Measurements from ENCODE around the gene POLR3E. TPM values are rescaled to one million over a fixed set of nuclear protein-coding genes. Genes with fewer than 3 reads are reported as not detected.
"Not testable (repeated sequence)": the region's sequence is repeated elsewhere in the genome, so short reads cannot be mapped to it uniquely, and the experiment has no call there.

Gene POLR3E
- total RNA-seq, 1 donor from 2014 or later, result 23.6 TPM

DNA sequence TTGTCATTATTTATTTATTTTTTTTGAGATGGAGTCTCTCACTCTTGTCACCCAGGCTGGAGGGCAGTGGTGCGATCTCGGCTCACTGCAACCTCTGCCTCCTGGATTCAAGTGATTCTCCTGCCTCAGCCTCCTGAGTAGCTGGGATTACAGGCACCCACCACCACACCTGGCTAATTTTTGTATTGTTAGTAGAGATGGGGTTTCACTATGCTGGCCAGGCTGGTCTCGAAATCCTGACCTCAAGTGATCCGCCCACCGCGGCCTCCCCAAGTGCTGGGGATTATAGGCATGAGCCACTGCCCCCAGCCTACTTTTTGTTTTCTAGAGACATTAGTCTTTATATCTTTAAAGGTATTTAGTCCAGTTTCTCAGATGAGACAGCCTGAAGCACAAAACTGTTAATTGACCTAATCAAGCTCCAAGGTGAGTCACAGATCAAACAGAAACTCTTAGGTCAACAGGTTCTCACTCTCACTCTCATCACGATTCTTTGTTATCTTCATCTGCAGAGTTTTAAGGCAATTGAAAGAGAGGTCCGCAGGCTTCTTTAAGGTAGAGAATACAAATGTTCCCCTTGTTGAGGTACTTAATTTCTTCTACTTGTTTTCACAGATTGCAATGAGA lies 71.1 kb downstream of the POLR3E start:
- DNase-seq, result not testable (repeated sequence)

DNA sequence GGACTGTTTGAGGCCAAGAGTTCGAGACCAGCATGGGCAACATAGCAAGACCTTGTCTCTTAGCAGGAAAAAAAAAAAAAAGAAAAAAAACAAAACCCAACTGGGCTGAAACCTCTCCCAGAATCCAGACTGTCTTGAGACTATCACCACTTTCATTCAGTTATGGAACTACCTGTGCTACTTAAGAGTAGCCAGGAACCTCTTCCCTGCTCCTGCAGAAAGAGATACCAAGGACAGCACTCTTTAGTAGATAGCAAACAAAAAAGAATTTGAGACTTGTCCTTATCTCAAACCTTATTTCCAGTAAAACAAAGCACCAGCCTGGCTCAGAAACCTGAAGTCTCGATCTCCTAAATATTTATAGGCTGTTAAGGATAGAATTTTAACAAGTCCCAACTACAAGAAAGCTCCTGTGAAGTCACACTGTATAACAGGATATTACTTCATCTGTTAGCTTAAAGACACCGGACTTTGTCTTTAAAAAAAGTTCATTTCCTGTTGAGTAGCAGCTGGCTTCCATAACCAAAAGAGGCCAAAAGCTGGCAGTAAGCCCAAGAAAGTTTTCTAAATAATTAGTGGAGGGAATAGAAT lies 72.1 kb downstream of the POLR3E start:
- peak; percentile 40 for DNase-seq

DNA sequence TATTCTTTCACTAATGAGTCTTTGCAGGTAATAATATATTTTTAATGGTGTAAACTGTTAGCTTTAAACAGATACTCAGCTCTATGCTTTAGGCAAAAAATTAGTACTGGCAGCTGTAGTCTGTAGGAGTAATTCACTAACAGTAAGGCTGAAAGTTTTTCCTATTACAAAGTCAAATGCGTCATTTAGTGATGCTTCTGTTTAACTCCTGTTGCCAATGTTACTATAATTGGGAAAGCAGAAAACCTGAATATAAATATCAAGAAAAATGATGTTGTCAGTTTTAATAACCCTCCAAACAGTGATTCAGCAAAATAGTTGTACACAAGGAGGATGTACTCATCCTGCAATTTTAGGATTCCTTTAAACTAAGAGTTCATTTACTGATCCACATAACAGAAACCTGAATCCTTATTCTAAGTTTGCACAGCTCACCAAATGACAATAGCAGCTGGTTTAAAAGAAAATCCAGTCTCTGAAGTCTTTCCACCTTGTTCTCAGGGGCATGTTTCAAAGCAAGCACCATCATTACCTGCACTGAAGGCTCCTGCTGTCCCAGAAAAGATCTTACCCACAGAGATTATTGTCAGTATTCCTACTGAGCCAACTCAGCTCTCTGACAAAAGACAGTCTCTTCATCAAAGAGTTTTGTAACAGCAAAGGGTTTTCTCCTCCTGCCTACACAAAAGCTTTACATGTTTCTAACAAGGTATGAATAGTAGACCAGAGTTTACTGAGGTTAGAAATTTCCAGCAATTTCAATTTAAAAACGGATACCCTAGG lies 73.0 kb downstream of the POLR3E start:
- no peak for DNase-seq

DNA sequence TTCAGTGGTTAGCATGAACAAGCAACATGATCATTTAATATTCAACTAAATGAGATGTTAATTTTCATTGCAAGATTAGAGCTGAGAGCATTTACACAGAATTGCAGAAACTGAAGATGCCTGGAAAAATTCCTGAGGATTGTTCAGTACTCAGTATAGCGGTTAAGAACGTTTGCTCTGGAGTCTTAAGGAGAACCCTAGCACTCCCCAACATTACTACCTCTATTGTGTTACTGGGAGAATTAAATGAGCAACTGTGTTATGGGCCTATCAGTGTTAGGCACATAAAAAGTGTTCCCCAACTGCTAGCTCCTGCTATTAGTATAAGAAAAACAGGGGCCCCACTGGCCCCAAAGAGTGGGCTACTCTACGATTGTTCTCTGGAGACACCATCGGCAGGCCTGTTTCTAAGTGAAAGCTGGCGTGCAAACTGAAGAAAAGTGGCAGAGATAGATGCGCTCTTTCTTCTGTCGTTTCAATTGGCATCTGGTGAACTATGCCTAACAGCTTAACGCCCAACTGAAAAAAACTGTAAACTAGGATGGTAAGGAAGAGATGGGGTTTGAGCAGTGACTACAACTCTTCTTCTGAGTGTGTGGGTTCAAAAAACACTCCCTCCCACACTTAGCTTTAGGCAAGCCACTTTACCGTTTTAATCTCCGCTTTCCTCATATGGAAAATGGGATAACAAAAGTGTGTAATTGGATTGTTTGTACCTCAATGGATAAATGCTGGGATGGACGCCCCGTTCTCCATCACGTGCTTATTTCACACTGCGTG lies 75.9 kb downstream of the POLR3E start:
- no peak for DNase-seq

DNA sequence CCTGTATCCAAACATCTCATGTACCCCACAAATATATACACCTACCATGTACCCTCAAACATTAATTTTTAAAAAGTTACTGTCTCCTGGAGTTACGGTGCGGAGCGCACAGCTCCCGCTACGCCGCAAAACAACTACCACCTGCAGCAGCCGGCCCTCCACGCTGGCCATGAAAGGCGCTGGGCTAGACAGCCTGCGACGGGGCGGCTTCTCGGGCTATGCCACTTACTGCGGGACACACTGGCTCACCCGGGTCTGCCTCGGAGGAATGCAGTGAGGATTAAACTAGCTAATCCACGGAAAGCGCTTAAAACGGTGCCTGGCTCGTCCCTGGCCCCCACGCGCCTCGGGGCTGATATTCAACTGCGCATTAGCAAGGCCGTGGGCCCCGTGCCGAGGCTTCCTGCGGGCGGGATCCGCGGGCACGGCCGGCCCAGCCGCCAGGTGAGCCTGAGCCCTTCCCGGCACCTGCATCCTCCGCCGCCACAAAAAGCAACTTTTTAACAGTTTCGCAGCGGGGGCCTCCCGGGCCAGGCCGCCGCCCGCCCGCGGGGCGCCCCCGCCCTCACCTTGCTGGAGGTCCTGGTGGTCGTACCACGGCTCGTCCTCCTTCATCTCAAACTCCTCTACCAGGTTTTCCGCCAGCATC lies 76.6 kb downstream of the POLR3E start:
- DNase-seq, result no peak

DNA sequence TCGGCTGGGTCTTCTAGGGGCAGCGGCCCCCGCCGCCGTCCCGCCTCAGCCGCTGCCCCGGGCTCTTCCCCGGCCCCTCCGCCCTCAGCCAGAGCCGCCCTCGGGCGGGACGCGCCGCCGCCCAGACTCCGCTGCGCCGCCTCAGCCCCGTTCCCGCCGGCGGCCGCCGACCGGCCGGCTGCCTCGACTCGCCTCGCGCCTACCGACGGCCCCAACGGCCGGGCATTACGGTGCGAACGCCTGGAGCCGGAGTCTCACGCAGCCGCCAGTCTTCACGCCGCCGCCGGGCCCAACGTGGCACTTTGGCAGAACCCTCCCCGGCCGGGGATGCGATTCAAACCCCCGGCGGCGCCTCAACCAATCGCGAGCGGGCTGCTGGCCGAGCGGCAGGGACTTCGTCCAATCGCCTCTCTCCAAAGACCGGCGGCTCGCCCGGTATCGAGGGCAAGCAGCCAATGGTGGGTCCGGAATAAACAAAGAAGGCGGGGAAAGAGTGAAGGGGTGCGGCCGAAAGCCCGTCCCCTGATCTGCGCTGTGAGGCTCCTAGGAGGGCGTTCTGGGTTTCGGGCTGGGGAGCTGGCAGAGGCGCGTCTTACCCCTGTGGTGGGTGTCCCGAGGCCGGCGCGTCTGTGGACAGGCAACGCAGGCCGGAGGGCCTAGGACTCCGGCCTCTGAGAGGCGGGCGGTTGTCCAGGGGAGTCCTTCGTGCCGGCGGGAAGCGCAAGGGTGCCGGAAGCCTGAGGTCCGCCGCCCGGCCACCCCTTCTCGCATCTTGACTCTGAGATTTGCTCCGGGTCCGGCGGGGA lies 77.3 kb downstream of the POLR3E start, which contains the start of gene CDR2:
Gene CDR2 (minus strand): TSS at position 309 of the 806 bp plus-strand sequence. CDS start 310 bp downstream, outside the sequence.
- peak; percentile 95 for DNase-seq

DNA sequence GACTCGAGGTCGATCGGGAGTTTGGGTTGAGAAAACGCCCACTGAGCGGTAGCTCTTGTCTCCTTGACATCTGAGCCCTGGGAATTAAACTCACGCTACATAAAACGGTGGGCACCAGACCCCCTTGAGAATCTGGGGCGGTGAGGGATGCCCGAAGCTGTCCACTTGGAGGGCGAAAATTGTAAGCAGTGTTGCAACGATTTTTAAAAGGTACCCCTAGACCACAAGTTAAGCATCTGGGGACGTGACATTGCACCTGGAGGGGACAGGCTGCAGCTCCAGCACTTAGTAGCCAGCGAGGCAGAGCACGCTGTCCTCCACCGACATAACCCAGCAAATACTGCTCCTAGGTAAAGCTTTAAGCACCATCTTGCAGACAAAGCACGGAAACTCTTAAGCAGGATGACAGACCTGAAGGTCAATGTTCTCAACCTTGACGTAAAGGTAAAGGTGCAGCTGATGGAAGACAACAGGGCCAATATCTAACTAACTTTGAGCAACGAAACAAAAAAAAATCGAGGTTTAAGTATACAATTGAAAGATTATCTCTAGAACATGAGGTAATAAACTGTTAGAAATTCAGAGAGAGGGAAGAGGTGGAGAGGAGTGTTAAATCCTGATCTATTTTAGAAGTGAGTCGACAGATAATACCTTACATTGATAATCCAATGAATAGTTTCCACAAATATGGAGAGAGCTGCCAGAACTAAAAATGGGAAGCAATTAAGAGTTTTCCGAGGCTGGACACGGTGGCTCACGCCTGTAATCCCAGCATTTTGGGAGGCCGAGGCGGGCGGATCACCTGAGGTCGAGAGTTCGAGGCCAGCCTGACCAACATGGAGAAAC lies 78.1 kb downstream of the POLR3E start:
- DNase-seq, result no peak

DNA sequence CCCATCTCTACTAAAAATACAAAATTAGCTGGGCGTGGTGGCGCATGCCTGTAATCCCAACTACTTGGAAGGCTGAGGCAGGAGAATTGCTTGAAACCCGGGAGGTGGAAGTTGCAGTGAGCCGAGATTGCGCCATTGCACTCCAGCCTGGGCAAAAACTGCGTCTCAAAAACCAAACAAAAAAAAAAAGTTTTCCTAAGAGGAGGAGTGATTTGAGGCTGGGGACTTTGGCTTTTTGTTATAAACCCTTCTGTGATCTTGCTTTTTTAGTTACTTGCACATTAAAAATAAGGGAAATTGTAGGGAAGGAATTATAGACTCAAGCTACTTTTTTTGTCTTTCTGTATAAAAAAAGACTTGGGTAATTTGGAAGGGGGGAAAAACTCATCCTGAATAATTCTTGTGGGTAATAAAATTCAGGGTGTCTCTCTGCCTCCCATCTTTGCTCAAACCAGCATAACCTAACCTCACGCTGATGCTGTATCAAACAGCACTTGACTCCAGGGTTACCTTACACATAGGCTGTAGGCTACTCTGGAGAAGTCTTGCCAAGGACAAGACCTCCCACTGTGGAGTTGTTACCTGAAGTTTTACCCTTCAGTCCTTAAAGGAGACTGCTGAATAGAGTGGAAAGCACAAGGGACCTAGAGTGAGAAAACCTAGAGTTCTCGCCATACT lies 78.9 kb downstream of the POLR3E start:
- DNase-seq, result no peak

DNA sequence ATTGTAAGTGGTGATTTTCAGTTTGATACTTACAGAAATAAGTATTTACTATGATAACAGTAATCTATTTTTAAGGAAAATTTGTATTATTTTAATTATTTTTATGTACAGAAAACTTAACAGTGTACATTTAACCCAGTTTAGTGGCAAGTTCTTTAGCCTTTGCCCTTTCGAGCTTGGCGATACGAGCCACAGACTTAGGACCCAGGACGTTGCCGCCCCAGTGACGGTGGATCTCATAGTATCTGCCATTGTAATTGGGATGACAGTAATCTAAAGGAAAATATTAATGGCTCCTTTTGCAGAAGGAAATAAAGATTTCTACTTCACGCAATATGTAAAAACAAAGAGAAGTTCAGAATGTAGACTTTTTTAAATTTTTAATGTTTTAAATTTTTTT lies 82.4 kb downstream of the POLR3E start:
- DNase-seq, result no peak

DNA sequence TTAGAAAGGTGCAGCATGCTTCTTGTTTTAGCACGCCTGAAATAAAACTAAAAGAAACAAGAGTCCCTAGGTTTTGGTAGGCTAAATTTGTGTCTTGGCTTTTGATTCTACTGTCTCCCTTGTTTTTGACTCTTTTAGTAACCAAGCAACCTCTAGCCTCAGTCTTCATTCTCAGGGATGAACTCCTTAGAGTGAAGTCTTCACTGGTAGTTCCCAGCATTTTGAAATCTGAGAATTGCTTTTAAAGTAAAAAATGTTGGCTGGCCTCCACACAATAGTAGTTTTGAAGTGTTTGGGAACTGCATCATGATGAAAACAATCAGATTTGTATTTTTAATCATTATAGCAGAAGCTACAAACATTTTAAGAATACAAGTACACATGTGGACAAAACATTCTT lies 83.3 kb downstream of the POLR3E start:
- DNase-seq, result no peak

DNA sequence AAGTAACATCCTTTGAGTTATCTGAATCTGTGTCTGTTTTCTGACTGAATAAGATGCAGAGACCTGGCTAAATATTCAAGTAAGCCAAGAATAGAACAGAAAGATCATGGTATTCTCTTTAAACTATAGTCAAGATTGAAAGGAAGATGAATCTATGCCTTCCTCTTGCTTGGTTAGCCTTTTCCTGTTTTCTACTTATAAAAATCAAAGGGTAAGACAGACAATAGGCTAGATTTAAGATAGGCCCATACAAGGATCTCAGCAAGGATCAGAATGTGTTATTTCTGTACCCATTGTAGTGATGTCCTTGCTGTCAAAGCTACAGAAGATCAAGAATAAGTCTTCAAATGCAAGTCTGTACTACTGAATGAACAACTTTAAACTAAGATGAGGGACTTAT lies 84.2 kb downstream of the POLR3E start:
- DNase-seq, result no peak

DNA sequence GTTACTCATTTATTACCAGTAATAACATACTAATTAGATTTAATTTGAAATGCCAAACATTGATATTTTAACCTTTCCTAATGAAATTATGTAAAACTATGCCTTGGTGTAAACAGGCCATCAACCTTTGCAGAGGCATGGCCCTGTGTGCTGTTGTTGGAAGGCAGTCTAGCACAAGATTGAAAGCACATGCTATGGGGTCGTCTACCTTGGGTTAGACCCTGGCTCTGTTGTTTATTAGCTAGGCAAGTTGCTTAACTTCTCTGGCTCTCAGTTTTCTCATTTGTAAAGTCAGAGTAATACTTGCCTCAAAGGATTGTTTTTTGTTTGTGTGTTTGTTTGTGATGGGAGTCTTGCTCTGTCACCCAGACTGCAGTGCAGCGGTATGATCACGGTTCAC lies 86.6 kb downstream of the POLR3E start:
- no peak for DNase-seq

Other genes with a start within 250 kb of the POLR3E start
- 0.79 TPM for gene VWA3A, start 204.9 kb upstream of the POLR3E start, total RNA-seq
- not detected for gene SDR42E2, start 134.9 kb upstream of the POLR3E start, total RNA-seq
- gene EEF2K, start 91.1 kb upstream of the POLR3E start, total RNA-seq, result 28.3 TPM
- 19.8 TPM for gene CDR2, start 77.2 kb downstream of the POLR3E start, total RNA-seq
- 251 TPM for gene NPIPB5, start 213.5 kb downstream of the POLR3E start, total RNA-seq

Measured in skin of body (tissue), 2 donors.